ENCODE measurements around the gene SLC39A1. TPM values are rescaled to one million over a fixed set of nuclear protein-coding genes. Genes with fewer than 3 reads are reported as not detected.

Gene SLC39A1
- total RNA-seq, 2 donors from 2014 or later = 56.7 to 95.4 TPM

DNA sequence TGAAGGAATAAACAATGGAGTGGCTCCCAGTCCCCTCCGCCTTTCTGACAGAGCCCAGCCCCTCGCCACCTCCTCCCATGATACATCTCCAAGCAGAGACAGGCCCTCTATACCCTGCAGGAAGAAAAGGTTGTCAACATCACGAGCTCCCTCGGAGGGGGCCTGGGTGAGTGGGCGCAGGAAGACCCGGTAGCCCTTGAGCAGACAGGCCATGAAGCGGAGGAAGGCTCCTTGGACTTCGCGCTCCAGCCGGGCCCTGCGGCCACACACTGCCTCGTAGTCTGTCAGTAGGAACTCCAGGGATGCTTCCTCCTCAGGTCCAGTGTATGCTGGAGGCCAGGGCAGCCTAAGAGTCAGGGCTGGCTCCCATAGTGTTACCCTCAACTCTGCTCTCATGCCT lies 23.9 kb downstream of the SLC39A1 start:
- DNase-seq (ENCODE audit: low spot score) = no peak
- Histone ChIP-seq H3K27ac (no peak overlapping the region), H3K9me3 (no peaks in the 10 kb centered on the region), H3K4me1 (peaks cover 0 to 15% of the 10 kb centered on the region in 2 donors), H3K36me3 (peaks cover 71% of the 10 kb centered on the region), H3K27me3 (no peaks in the 10 kb centered on the region), H3K4me3 (no peak overlapping the region)
- TF ChIP-seq, protein P1, sequence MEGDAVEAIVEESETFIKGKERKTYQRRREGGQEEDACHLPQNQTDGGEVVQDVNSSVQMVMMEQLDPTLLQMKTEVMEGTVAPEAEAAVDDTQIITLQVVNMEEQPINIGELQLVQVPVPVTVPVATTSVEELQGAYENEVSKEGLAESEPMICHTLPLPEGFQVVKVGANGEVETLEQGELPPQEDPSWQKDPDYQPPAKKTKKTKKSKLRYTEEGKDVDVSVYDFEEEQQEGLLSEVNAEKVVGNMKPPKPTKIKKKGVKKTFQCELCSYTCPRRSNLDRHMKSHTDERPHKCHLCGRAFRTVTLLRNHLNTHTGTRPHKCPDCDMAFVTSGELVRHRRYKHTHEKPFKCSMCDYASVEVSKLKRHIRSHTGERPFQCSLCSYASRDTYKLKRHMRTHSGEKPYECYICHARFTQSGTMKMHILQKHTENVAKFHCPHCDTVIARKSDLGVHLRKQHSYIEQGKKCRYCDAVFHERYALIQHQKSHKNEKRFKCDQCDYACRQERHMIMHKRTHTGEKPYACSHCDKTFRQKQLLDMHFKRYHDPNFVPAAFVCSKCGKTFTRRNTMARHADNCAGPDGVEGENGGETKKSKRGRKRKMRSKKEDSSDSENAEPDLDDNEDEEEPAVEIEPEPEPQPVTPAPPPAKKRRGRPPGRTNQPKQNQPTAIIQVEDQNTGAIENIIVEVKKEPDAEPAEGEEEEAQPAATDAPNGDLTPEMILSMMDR (IDR thresholded peaks at IDR 0.05) = no peak

DNA sequence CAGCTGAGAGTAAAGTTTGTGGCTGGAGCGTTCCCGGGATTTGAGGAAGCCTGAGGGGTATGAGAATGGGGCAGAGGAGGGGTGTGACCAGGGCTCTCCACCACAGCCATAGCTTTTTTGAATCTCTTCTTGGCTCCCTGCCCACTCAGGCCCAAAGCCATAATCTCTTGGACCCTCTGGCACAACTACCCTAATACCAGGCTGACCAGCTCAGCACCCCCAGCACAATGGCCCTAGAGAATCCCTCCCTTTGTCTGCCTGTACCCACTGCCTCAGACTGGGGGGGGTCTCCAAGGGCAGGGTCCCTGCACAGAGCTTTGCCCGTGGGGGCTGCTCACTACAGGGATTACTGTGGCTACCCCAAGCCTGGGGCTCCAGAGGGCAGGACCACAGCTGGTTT lies 24.3 kb downstream of the SLC39A1 start:
- Histone ChIP-seq H3K36me3 (peaks cover 74% of the 10 kb centered on the region), H3K27ac (no peak overlapping the region), H3K9me3 (no peaks in the 10 kb centered on the region), H3K27me3 (no peaks in the 10 kb centered on the region), H3K4me1 (peaks cover 0 to 10% of the 10 kb centered on the region in 2 donors), H3K4me3 (no peak overlapping the region)
- TF ChIP-seq, protein P1 (IDR thresholded peaks at IDR 0.05) = no peak
- no peak for DNase-seq (ENCODE audit: low spot score)

DNA sequence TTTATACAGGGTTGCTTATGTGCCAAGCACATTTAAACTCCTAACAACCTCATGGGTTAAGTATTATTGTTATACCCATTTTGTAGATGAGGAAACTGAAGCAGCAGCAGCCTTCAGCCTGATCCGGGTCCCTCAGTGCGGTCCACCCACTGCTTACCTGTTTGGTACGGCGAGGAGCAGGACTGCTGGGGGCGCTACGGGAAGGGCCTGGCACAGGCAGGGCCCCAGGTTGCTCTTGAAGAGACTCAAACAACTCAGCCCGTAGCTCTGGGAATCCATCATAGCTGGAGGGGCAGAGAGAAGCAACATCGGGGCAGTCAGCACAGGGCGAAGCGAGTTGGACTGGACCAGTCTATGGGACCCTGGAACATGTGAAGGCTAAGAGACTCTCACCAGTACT lies 26.0 kb downstream of the SLC39A1 start:
- H3K27ac ChIP-seq = no peak overlapping the region
- H3K4me1 ChIP-seq = no peaks in the 10 kb centered on the region
- H3K4me3 ChIP-seq = no peak overlapping the region
- TF ChIP-seq, protein P1 (IDR thresholded peaks at IDR 0.05) = no peak
- H3K27me3 ChIP-seq = no peaks in the 10 kb centered on the region
- no peaks in the 10 kb centered on the region for H3K9me3 ChIP-seq
- peaks cover 82% of the 10 kb centered on the region for H3K36me3 ChIP-seq
- DNase-seq (ENCODE audit: low spot score) = no peak

DNA sequence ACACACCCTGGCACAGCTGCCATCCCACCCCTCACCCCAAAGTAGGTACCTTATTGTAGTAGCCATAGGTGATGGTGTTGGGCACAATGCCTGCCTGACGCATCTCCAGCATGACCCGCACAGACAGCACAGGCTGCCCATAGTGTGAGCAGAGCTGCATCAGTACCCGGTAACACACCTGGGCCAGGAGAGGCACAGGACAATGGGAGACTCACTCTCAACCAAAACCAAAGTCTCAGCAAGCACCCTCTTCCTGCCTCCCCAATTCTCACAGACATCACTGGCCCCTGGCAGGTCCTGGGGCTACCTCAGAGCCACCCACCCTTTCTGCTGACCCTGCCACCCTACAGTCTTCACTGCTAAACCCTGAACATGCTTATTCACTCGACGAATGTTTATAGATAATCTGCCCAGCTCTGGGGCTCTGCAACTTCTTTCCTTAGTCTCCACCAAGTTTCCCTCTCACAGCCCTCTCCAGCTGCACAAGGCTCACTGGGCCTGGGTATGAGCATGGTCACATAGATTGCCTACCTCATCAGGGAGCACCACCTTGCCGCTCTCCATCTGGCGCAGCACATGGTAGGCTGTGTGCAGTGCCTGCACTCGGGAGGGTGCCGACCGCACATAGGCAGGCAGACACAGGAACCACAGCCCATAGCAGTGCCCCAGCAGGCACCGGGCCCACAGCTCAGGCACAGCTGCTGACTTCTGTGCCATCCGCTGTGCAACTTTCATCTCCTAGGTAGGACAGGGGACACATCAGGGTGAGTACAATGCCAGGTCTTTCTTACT lies 27.1 kb downstream of the SLC39A1 start:
- no peaks in the 10 kb centered on the region for H3K27me3 ChIP-seq
- no peaks in the 10 kb centered on the region for H3K4me1 ChIP-seq
- TF ChIP-seq, protein P1 (IDR thresholded peaks at IDR 0.05) = no peak
- DNase-seq (ENCODE audit: low spot score) = no peak
- no peaks in the 10 kb centered on the region for H3K9me3 ChIP-seq
- H3K27ac ChIP-seq = no peak overlapping the region
- H3K36me3 ChIP-seq = peaks cover 83% of the 10 kb centered on the region
- no peak overlapping the region for H3K4me3 ChIP-seq

DNA sequence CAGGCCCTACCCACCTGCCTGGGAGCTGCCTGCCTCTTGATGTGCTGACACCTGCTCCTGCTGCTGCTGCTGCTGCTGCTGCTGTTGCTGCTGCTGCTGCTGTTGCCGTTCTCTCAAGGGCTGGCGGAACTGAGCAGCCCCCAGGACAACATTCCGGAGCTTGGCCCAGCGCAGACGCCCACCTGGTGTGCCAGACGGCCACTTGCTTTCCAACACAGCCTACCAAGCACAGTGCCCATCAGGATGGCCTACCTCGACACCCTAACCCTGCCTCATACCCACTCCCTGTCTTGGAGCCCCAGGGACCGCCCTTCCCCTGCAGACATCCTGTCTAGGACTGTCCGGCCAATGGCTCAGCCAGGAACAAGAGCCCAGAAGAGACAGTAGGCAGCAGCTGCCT lies 28.6 kb downstream of the SLC39A1 start:
- Histone ChIP-seq H3K9me3 (no peaks in the 10 kb centered on the region), H3K36me3 (peaks cover 82% of the 10 kb centered on the region), H3K4me3 (no peak overlapping the region), H3K4me1 (no peaks in the 10 kb centered on the region), H3K27me3 (no peaks in the 10 kb centered on the region), H3K27ac (no peak overlapping the region)
- DNase-seq (ENCODE audit: low spot score) = no peak
- TF ChIP-seq, protein P1 (IDR thresholded peaks at IDR 0.05) = no peak

DNA sequence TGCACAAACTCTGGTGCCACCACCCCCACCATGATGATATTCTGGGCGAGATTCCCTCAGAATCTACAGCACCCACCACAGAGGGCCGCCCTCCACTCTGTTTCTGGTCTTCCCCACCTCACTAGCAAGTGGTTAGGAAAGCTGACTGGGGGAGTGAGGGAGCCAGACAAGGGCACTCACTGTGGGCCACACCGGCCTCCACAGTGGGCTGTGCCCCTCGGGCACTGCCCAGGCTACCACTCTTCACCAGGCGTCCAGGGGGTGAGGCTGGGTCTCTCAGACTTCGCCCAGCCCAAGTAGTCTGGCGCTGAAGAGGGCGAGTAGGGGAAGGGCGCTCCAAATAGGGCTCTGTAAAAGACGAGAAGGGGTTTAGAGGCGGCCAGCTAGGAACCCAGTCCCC lies 29.4 kb downstream of the SLC39A1 start:
- TF ChIP-seq, protein P1 (IDR thresholded peaks at IDR 0.05) = no peak
- no peak overlapping the region for H3K4me3 ChIP-seq
- H3K9me3 ChIP-seq = no peaks in the 10 kb centered on the region
- DNase-seq (ENCODE audit: low spot score) = no peak
- H3K4me1 ChIP-seq = peaks cover 0 to 2% of the 10 kb centered on the region in 2 donors
- H3K27me3 ChIP-seq = no peaks in the 10 kb centered on the region
- peaks cover 82% of the 10 kb centered on the region for H3K36me3 ChIP-seq
- H3K27ac ChIP-seq = no peak overlapping the region
